Measurements from ENCODE around the gene UBE2G2. TPM values are rescaled to one million over a fixed set of nuclear protein-coding genes. Genes with fewer than 3 reads are reported as not detected.
A peak's percentile ranks its signal among the peaks of the same experiment; 100 is the strongest.

UBE2G2 gene
- total and polyA plus RNA-seq, 2 of the 4 experiments (the other 2 are of a cell fraction): 65.4 to 91.7 TPM

GRCh38 chr21:44816761-44817505 lies 15.3 kb upstream of the UBE2G2 start:
- peak overlapping the region; percentile 91 for H3K9ac ChIP-seq (ENCODE audit: low read depth, low read length)
- CTCF ChIA-PET: no interaction called here
- in situ Hi-C loops (cut with MboI; ENCODE audit: low sequenced_read_pairs): loop anchor here (25.0 kb wide), 1 partner anchor 295 kb away; no protein-coding TSS in a partner anchor

More at GRCh38 chr21:44816761-44817505, 15.3 kb upstream of the UBE2G2 start:
- BruUV-seq (replicated peaks): no TSS peak
- Histone ChIP-seq H3K18ac (ENCODE audit: low read depth, low read length) (no peak overlapping the region), H3K56ac (ENCODE audit: extremely low read depth, insufficient read depth, low read length) (no peak overlapping the region), H3K27me3 (ENCODE audit: control insufficient read depth, insufficient read depth, low read length) (no peaks in the 10 kb centered on the region), H3K4me1 (ENCODE audit: control insufficient read depth, insufficient read depth, low read length) (peaks cover 8% of the 10 kb centered on the region; the same call in 1 of the 2 replicates), H3K23ac (ENCODE audit: low read depth, low read length) (peak overlapping the region; percentile 91), H4K20me1 (ENCODE audit: insufficient read depth, low read length) (peaks cover 55% of the 10 kb centered on the region), H2BK120ac (ENCODE audit: low read depth, low read length) (no peak overlapping the region), H3K4me2 (ENCODE audit: low read depth, low read length) (peak overlapping the region; percentile 98), H3K14ac (replicated peaks; ENCODE audit: low read depth, low read length) (peak overlapping the region; percentile 63; the same call in 1 of the 2 replicates), H2AK5ac (ENCODE audit: low read depth, low read length) (peak overlapping the region; percentile 59; the same call in 1 of the 2 replicates), H2BK5ac (ENCODE audit: low read depth, low read length, poor library complexity, severe bottlenecking) (no peak overlapping the region), H4K5ac (ENCODE audit: low read depth, low read length) (no peak overlapping the region), H3K79me1 (ENCODE audit: low read depth in 1 of 2, low read length in 2 of 2) (peaks cover 16 to 64% of the 10 kb centered on the region in 2 experiments), H3K36me3 (ENCODE audit: control insufficient read depth, insufficient read depth, low read length) (peaks cover 10% of the 10 kb centered on the region; the same call in 1 of the 2 replicates), H3K9me3 (ENCODE audit: control insufficient read depth, insufficient read depth, low read length) (peaks cover 30% of the 10 kb centered on the region), H4K8ac (ENCODE audit: low read depth in 2 of 2, low read length in 2 of 2) (no peak overlapping the region), H3K4ac (ENCODE audit: low read depth, low read length) (peak overlapping the region; percentile 69), H3K27ac (ENCODE audit: insufficient read depth, low read length) (peak overlapping the region; percentile 75; the same call in 1 of the 2 replicates), H3K9me1 (ENCODE audit: insufficient read depth, low read length) (peaks cover 8% of the 10 kb centered on the region), H2BK20ac (ENCODE audit: low read depth, low read length) (no peak overlapping the region), H2BK15ac (ENCODE audit: low read depth, low read length) (no peak overlapping the region), H2AFZ (replicated peaks; ENCODE audit: low read length, poor library complexity) (peak overlapping the region; percentile 92), H2AK9ac (replicated peaks; ENCODE audit: low read depth, low read length, poor library complexity) (peak overlapping the region; percentile 82), H4K91ac (ENCODE audit: insufficient read depth, low read depth, low read length) (no peak overlapping the region), H3K4me3 (ENCODE audit: insufficient read depth, low read depth, low read length) (peak overlapping the region; percentile 99)
- intact Hi-C loops (cut with micrococcal nuclease) (loop anchor here (5.0 kb wide), 1 partner anchor 55 kb away; the partner anchor contains the start of gene PTTG1IP), dilution Hi-C loops (cut with HindIII; ENCODE audit: low sequenced_read_pairs, unreplicated experiment) (no loop called here)
- TF ChIP-seq MAFK (IDR thresholded peaks at IDR 0.05; ENCODE audit: low read depth, low read length) (no peak), BHLHE40 (IDR thresholded peaks at IDR 0.05; ENCODE audit: low read depth, low read length) (no peak), ELK1 (IDR thresholded peaks at IDR 0.05; ENCODE audit: borderline replicate concordance, low read depth, low read length) (no peak)
- ATAC-seq (ENCODE audit: low read depth): no peak
- no peak for DNase-seq
- POLR2A ChIA-PET (ENCODE audit: unreplicated experiment): no interaction called here
- WGBS, 2 experiments (ENCODE audit: extremely low coverage in 2 of 2, insufficient read length in 1 of 2): 50% methylated on average over 38 of the region's 57 CpGs; no CpG with 5 or more reads in 1 of the 2 experiments
